NCI-H1930 (cell line): ENCODE measurements around the gene CD101.
A peak's percentile ranks its signal among the peaks of the same experiment; 100 is the strongest.
"Not testable (repeated sequence)": the region's sequence is repeated elsewhere in the genome, so short reads cannot be mapped to it uniquely, and the experiment has no call there.

Experiments used
- DNase-seq, 2 experiments: peaks; one replicate each; lab custom pipeline; 2025; lab: John Stamatoyannopoulos, UW

CD101 gene

DNA sequence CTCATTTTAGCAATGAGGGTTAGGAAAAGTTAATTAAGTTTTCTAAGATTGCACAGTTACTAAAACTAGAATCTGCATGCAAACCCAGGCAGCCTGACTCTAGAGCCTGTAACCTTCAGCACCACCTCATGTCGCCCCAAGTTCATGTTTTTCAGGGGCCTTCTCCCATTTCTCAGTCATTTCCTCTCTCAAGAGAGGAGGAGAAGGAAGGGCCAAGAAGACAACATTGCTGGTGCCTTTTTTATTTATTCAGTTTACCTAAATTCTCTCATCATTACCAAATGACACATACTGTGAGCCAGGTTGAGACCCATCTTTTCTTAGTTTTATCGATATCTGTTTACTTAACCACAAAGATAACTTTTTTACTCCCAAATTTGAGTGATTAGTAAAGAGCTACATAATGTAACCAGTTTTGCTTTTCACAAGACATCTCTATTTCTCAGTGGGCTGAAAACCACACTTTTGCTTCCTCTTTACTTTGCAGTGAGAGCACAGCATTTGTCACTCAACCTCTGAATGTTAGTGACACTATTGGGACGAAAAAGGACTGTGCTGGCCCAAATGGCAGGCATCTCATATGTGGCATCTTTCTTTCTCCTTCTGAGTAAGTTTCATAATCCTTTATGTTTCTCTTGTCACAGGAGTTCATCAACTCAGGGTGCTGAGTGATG lies at the start of gene CD101:
TSS of gene CD101 (plus strand) at position 507 of the 674 bp plus-strand sequence. CDS start at position 565, 58 bp downstream.
- DNase-seq: no peak

DNA sequence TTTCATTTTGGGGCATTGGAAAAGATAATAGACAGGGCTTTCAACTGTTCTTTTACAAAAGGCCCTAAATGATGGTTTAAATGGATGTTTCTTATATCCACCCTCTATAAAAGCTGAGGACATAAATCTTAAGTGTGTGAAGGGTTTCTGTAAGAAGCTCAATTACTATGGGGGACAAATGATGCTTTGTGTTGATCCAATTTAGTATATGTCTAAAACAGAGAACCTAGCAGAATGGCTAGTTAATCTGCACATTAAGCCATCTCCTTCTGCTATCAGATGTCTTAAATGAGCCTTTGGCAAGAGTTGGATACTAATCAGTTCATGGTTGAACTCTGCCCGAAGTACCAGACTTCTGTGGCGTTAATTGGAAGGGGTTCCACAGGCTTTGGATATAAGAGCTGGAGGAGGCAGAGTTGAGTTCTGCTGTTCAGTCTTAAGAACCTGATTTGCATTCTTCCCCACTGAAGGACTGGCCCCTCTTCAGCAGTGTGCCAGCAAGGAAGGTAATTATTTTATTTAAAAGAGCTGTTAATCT lies 48.8 kb upstream of the CD101 start:
- DNase-seq: no peak

DNA sequence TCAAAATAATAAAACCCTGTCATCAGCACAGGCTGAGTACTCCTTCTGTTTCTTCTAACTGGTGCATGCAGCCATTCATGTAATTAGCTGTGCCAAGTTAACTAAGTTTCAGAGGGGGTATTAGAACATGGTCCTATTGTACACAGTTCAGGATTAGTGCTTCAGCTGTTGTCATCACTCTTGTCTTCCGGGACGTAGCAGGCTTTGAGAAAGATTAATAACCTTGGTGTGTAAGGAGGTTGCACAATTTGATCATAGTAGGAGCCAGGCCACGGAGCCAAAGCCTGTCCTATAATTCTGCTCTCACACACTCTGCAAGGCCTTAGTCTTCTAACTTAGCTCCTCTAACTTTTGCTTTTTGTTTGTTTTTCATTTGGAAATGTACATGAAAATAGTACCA lies 47.1 kb upstream of the CD101 start:
- DNase-seq: peak; percentile 78 to 81

- no peak for DNase-seq
Measured at GRCh38 chr1:116956378-116956777, 45.2 kb upstream of the CD101 start.

DNA sequence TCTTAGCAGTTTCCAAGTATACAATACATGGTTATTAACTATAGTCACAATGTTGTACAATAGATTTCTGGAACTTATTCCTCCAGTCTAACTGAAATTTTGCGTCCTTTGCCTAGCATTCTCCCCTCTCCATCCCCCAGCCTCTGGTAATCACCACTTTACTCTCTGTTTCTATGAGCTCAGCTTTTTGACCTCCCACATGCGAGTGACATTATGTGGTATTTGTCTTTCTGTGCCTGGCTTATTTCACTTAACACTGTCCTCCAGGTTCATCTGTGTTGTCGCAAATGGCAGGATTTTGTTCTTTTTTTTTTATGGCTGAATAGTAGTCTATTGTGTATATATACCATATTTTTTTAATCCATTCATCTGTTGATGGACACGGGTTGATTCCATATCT lies 43.9 kb upstream of the CD101 start:
- DNase-seq: no peak

- no peak for DNase-seq
Measured at GRCh38 chr1:116958110-116958509, 43.5 kb upstream of the CD101 start.

DNA sequence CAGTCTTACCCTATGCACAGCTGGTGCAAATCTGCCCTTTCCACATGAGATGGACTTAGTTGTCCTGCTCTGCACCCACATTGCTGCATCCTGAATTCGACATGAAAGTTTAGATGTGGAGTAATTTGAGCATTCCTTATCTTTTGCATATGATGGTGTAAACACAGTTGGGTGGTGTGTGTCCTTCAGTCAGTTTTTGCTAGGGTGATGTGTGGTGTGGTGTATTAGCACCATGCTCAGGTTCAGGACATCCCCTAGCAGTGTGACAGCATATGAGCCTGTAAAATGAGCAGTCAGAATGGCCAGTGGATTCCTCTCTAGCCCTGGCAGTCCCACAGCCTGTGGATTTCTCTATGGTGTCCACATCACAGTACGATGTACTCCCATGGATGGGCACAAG lies 42.6 kb upstream of the CD101 start:
- no peak for DNase-seq

DNA sequence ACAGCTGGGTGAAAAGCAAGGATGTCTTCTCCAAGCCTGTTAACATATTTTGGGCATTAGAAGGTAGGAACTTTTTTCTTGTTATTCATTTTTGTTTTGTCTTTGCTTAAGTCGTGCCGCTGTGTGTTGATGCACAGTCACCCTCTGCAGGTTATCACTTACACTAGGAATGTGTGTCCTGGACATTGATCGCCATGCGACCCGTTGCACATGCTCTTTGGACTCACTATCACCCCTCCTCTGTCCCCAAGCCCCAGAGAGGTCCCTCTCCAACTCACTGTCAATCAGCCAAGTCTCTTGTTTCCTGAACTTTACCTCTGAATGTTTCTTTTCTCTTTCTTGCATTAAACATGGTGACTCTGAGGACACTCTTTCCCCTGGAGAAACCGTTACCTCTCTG lies 40.0 kb upstream of the CD101 start:
- no peak for DNase-seq

GRCh38 chr1:116962987-116963639 lies 38.4 kb upstream of the CD101 start:
- no peak for DNase-seq

GRCh38 chr1:116966791-116967190 lies 34.8 kb upstream of the CD101 start:
- DNase-seq: no peak

- no peak for DNase-seq
Measured at GRCh38 chr1:116968724-116969123, 32.8 kb upstream of the CD101 start.

DNA sequence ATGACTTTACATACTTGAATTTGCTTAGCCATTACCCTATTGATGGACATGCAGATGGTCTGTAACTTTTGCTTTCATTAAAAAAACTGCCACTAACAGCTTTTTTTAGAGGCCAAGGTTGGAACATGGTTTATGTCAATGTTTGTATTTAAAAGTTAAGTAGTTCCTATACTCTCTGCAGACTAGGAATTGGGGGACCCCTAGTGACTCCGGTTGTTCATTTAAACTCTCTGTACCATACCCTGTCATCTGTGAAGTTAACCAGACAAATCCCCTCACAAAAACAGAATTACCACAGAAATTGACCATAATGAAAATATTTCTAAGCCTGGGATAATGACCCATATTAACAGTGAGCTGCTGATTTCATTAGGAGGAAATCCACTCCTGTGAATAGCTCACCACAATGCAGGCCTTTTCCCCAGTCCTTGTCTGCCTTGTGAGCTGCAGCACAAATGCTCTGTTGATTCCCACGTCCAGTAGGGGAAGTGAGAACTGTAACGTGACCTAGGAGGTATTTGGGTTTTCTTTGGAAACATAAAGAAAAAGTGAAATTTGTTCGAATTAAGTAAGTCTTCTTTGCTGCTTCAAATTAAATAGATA lies 30.2 kb upstream of the CD101 start:
- peak in 1 of 2 experiments; percentile 8 for DNase-seq

- DNase-seq: no peak
Measured at GRCh38 chr1:116971965-116972673, 29.4 kb upstream of the CD101 start.

- no peak for DNase-seq
Measured at GRCh38 chr1:116972674-116973030, 28.9 kb upstream of the CD101 start.

DNA sequence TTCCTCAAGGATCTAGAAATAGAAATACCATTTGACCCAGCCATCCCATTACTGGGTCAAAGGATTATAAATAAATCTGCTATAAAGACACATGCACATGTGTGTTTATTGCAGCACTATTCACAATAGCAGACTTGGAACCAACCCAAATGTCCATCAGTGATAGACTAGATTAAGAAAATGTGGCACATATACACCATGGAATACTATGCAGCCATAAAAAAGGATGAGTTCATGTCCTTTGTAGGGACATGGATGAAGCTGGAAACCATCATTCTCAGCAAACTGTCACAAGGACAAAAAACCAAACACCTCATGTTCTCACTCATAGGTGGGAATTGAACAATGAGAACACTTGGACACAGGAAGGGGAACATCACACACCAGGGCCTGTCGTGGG lies 21.3 kb upstream of the CD101 start:
- DNase-seq: not testable (repeated sequence)

DNA sequence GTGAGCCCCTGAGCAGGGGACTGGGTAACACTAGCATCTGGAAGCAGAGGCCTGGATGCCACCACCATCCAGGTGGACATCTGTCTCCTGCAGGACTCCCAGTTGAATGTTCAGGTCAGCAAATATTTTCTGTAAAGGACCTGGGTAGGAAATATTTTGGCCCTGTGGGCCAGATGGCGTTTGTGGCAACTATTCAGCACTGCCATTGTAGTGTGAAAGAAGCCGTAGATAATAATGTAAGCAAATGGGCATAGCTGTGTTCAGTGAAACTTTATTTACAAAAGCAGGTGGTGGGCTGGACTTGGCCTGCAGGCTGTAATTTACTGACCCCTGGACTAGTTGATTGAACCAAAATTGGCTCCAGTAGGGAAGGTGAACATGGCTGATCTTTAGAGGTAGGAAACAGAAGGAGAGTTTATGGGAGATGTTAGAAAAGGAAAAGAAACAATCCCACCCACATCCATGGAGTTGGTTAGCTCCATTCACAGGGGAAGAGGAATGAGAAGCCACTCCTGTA lies 20.0 kb upstream of the CD101 start:
- no peak for DNase-seq

GRCh38 chr1:116982319-116983004 lies 19.1 kb upstream of the CD101 start:
- DNase-seq: no peak

GRCh38 chr1:116983112-116983511 lies 18.4 kb upstream of the CD101 start:
- DNase-seq: no peak

- DNase-seq: no peak
Measured at GRCh38 chr1:116983678-116984077, 17.9 kb upstream of the CD101 start.

DNA sequence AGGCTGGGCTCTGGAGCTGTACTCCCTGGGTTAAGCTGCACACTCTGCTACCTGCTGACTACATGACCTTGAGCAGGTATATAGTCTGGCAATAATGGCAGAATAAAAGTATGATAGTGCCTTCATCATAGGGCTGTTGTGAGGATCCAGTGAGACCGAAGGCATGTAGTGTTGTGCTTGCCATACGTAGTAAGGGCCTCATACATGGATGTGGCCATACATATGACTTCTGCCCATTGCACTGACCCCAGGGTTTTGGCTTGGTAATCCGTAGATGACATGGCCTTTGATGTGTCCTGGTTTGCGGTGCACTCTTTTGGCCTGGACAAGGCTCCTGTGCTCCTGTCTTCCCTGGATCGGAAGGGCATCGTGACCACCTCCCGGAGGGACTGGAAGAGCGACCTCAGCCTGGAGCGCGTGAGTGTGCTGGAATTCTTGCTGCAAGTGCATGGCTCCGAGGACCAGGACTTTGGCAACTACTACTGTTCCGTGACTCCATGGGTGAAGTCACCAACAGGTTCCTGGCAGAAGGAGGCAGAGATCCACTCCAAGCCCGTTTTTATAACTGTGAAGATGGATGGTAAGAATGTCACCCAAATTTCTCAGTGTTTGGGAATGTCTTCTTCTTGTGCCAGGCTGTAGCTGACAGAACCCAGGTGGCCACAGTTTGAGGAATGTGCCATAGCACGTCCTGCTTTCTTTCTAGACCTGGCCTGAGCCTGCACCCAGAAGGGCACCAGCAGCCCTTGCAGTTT lies 17.0 kb upstream of the CD101 start:
- no peak for DNase-seq
